ENCODE data around the gene IFITM10.

DNA sequence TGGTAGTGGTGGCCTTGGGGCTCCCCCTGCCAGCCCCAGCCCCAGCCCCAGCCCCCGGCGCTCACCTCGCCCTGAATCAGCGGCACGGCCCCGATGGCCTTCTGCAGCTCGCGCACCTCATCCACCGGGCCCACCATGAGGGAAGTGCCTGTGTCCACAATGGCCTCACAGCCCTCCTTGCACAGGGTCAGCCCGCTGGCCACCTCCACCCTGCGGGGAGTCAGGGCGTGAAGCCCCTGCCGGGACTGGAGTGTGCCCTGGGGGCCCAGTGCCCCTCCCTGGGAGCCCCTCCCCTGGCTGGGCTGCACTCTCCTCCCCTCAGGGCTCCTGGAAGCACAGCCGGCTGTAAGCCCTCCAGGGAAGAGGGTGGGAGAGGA, 3.5 kb upstream of the IFITM10 start:
- TF ChIP-seq KLF6 (CRISPR knock-in tag; IDR thresholded peaks at IDR 0.05; ENCODE audit: borderline replicate concordance): no peak
- no peak for TF ChIP-seq NFRKB (IDR thresholded peaks at IDR 0.05; ENCODE audit: low read depth)
- TF ChIP-seq, protein P1, sequence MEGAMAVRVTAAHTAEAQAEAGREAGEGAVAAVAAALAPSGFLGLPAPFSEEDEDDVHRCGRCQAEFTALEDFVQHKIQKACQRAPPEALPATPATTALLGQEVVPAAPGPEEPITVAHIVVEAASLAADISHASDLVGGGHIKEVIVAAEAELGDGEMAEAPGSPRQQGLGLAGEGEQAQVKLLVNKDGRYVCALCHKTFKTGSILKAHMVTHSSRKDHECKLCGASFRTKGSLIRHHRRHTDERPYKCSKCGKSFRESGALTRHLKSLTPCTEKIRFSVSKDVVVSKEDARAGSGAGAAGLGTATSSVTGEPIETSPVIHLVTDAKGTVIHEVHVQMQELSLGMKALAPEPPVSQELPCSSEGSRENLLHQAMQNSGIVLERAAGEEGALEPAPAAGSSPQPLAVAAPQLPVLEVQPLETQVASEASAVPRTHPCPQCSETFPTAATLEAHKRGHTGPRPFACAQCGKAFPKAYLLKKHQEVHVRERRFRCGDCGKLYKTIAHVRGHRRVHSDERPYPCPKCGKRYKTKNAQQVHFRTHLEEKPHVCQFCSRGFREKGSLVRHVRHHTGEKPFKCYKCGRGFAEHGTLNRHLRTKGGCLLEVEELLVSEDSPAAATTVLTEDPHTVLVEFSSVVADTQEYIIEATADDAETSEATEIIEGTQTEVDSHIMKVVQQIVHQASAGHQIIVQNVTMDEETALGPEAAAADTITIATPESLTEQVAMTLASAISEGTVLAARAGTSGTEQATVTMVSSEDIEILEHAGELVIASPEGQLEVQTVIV (CRISPR knock-in tag; IDR thresholded peaks at IDR 0.05; ENCODE audit: borderline replicate concordance): no peak
- TF ChIP-seq ARNT (IDR thresholded peaks at IDR 0.05): no peak
- TF ChIP-seq BHLHE40 (IDR thresholded peaks at IDR 0.05; ENCODE audit: low read length): no peak

All from K562 (cell line).